ENCODE measurements around the gene WIPF1. TPM values are rescaled to one million over a fixed set of nuclear protein-coding genes. Genes with fewer than 3 reads are reported as not detected.

WIPF1 gene
- total RNA-seq, 1 experiment from 2014 or later, result 0.59 TPM

- TF ChIP-seq ATF3 (IDR thresholded peaks at IDR 0.05) (no peak), SIN3A (IDR thresholded peaks at IDR 0.05; ENCODE audit: low read depth) (no peak), ZFX (IDR thresholded peaks at IDR 0.05) (no peak), FOSL1 (IDR thresholded peaks at IDR 0.05; ENCODE audit: low read depth) (no peak), POLR2A (IDR thresholded peaks at IDR 0.05; ENCODE audit: borderline replicate concordance, extremely low read depth, insufficient read depth, insufficient read length) (no peak)
Measured at GRCh38 chr2:174540893-174541292, 56.7 kb downstream of the WIPF1 start (continued).

- peaks cover 0 to 3% of the 10 kb centered on the region in 2 experiments; a peak in 1 of 4 replicates for H3K4me1 ChIP-seq (ENCODE audit: control insufficient read depth in 1 of 2, insufficient read depth in 2 of 2, low read length in 2 of 2)
- H3K4me3 ChIP-seq (replicated peaks in 1 of 2; ENCODE audit: low read depth in 1 of 2, low read length in 2 of 2), result no peak overlapping the region
- ChIA-PET CTCF (no interaction called here), POLR2A (no interaction called here), RAD21 (ENCODE audit: low non-redundant PET in 1 of 2, low total read pairs in 2 of 2, uncharacterized antibody in 2 of 2, unreplicated experiment in 2 of 2) (no interaction called here)
- TF ChIP-seq TCF7L2 (IDR thresholded peaks at IDR 0.05; ENCODE audit: borderline replicate concordance, extremely low read depth, insufficient read depth, insufficient read length), result no peak
- no peak for TF ChIP-seq FOSL1 (IDR thresholded peaks at IDR 0.05; ENCODE audit: low read depth)
- no peak for TF ChIP-seq SIN3A (IDR thresholded peaks at IDR 0.05; ENCODE audit: low read depth)
- no peak for TF ChIP-seq ZFX (IDR thresholded peaks at IDR 0.05)
- TF ChIP-seq CEBPB (IDR thresholded peaks at IDR 0.05; ENCODE audit: low read depth), result no peak
- no peaks in the 10 kb centered on the region for H3K79me2 ChIP-seq (ENCODE audit: insufficient read depth, low read length)
- no peak overlapping the region for H2AFZ ChIP-seq (ENCODE audit: low read depth, low read length, poor library complexity, severe bottlenecking)
- no peak overlapping the region for H3K27ac ChIP-seq (ENCODE audit: low read depth, low read length)
- H4K20me1 ChIP-seq (ENCODE audit: insufficient read depth), result no peaks in the 10 kb centered on the region
- no peak for DNase-seq (ENCODE audit: low read depth, low spot score)
- ATAC-seq, result no peak
- no peaks in the 10 kb centered on the region for H3K36me3 ChIP-seq (ENCODE audit: control insufficient read depth in 1 of 2, insufficient read depth in 2 of 2, low read length in 2 of 2)
- intact Hi-C loops (cut with micrococcal nuclease), result no loop called here
- H3K9me3 ChIP-seq (ENCODE audit: control insufficient read depth in 1 of 2, insufficient read depth in 1 of 2, low read depth in 1 of 2, low read length in 2 of 2), result no peaks in the 10 kb centered on the region
- H3K9ac ChIP-seq (ENCODE audit: low read length), result no peak overlapping the region
- no peaks in the 10 kb centered on the region for H3K9me2 ChIP-seq (ENCODE audit: insufficient read depth)
- H3K4me2 ChIP-seq (ENCODE audit: low read length), result no peak overlapping the region
- BruUV-seq (replicated peaks), result no TSS peak
- no peaks in the 10 kb centered on the region for H3K27me3 ChIP-seq (ENCODE audit: insufficient read depth, low read length)
Measured at GRCh38 chr2:174535757-174536703, 61.6 kb downstream of the WIPF1 start.

Data from HCT116 (cell line).